ENCODE results near the gene TCEAL8. TPM values are rescaled to one million over a fixed set of nuclear protein-coding genes. Genes with fewer than 3 reads are reported as not detected.

The TCEAL8 gene
- total RNA-seq = 94.8 and 97.3 TPM in 2 replicates

DNA sequence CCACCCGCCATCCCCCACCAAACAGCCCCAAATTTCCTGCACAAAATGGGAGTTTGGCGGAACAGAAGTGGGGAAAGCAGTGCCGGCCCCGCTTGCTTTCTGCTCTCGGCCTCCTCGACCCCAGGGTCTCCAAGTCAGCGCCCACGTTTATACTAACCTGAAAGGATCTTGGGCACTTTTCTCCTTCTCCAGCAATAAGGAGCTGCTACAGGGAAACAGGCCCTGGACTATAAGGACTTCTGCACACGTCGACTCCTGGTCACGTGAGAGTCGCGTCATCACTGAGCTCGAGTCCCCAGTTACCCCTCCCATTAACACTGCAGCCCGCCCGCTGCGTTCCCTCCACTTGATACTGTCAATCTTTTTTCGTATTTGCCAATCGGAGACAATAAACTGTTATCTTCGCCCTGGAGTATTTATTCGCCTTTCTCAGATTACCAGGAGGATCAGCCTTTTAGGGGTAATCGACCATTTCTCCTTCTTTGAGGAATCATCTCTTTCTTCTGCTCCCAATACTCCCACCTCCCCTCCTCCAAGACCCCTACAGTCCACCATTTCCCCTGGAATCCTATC lies at the start of gene TCEAL8:
TSS of gene TCEAL8 (minus strand) at position 235 of the 573 bp plus-strand sequence. CDS start 1,176 bp downstream, outside the sequence.

GRCh38 chrX:103276581-103277002 lies 21.6 kb upstream of the TCEAL8 start, which contains the start of gene TCEAL5:
Gene TCEAL5, minus strand, starts transcription at chrX:103276750. Its CDS starts 2,187 bp downstream, at chrX:103274563.

DNA sequence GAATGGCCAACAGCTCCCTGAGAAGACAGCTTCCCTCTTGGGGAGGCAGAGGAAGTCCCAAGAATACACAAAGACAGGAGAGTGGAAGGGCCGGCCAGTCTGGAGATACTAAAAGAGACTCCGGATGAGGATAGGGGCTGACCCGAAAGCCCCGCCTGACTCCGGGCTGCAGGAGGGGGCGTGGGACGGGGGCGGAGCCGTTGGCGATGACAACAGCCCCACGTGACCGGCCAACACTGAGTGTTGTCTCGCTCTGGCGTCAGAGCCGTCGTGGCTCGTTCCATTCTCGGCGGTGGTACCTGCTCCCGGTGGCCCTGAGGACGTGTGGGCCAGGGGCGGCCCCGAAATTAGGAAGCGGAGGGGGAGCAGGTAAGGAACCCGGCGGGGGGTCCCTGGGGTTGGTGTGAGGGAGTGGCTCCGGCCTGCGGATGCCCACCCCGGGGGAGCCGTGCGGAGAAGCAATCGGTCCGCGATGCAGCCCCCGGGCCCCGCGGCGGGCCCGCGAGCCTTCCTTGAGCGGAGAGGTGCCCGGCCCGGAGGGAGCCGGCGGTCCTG lies 40.0 kb downstream of the TCEAL8 start, which contains the start of gene BEX4:
TSS of gene BEX4 (plus strand) at position 239 of the 555 bp plus-strand sequence. CDS start 1,046 bp downstream, outside the sequence.

Other genes starting within 250 kb of the TCEAL8 start
- gene BEX1, start 191.0 kb downstream of the TCEAL8 start, total RNA-seq = 0.96 and 13.6 TPM in 2 replicates
- not detected in 2 replicates for gene NXF3, start 162.0 kb downstream of the TCEAL8 start, total RNA-seq
- gene BEX4, start 40.0 kb downstream of the TCEAL8 start, total RNA-seq = 20.3 and 21.2 TPM in 2 replicates
- not detected in 2 replicates for gene TCEAL5, start 21.6 kb upstream of the TCEAL8 start, total RNA-seq
- 1.6 TPM in 1 of 2 replicates, not detected in the other for gene BEX2, start 55.8 kb upstream of the TCEAL8 start, total RNA-seq
- gene TCEAL7, start 75.1 kb upstream of the TCEAL8 start, total RNA-seq = 30.5 and 43.8 TPM in 2 replicates
- 90.5 and 93.3 TPM in 2 replicates for gene TCEAL9, start 101.4 kb upstream of the TCEAL8 start, total RNA-seq
- 287 and 308 TPM in 2 replicates for gene BEX3, start 121.4 kb upstream of the TCEAL8 start, total RNA-seq

Measured in epithelial cell of alveolus of lung (primary cell).